ENCODE results near the gene PLA2G6. TPM values are rescaled to one million over a fixed set of nuclear protein-coding genes. Genes with fewer than 3 reads are reported as not detected.

Gene PLA2G6
- total RNA-seq, 2 donors from 2014 or later: 61.5 to 138 TPM

- no peaks in the 10 kb centered on the region for H3K9me3 ChIP-seq
- no peaks in the 10 kb centered on the region for H3K4me1 ChIP-seq (replicated peaks)
- peaks cover 0 to 5% of the 10 kb centered on the region in 2 donors for H3K36me3 ChIP-seq
- 94% methylated on average over 9 of the region's 9 CpGs for WGBS
- intact Hi-C loops (cut with DNase I): no loop called here
- no peak overlapping the region for H3K27ac ChIP-seq
- H3K27me3 ChIP-seq (replicated peaks; ENCODE audit: insufficient read depth): no peaks in the 10 kb centered on the region
- DNase-seq (ENCODE audit: low spot score): no peak
- no peak overlapping the region for H3K4me3 ChIP-seq
- TF ChIP-seq POLR2A (IDR thresholded peaks at IDR 0.05) (no peak), POLR2AphosphoS5 (IDR thresholded peaks at IDR 0.05) (no peak), CTCF (IDR thresholded peaks at IDR 0.05) (no peak)
Measured at GRCh38 chr22:38137876-38138687, 43.5 kb downstream of the PLA2G6 start.

DNA sequence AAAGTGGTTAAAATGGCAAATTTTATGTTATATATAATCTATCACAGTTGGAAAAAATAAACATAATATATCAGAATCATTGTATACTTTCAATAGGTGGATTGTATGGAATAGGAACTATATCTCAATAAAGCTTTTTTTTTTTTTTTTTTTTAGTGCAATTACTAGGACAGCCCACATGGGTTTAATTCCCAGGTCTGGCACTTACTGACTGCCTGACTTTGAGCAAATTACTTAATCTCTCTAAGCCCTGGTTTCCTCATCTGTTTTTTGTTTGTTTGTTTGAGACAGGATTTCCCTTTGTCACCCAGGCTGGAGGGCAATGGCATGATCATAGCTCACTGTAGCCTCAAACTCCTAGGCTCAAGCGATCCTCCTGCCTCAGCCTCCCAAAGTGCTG is 45.0 kb downstream of the PLA2G6 start:
- WGBS: 100% methylated on average over 1 of the region's 1 CpG
- DNase-seq (ENCODE audit: low spot score): no peak
- Histone ChIP-seq H3K27ac (no peak overlapping the region), H3K9me3 (no peaks in the 10 kb centered on the region), H3K4me1 (replicated peaks) (no peaks in the 10 kb centered on the region), H3K4me3 (no peak overlapping the region), H3K36me3 (no peaks in the 10 kb centered on the region), H3K27me3 (replicated peaks; ENCODE audit: insufficient read depth) (no peaks in the 10 kb centered on the region)
- intact Hi-C loops (cut with DNase I): no loop called here
- TF ChIP-seq POLR2A (IDR thresholded peaks at IDR 0.05): no peak
- no peak for TF ChIP-seq CTCF (IDR thresholded peaks at IDR 0.05)
- no peak for TF ChIP-seq POLR2AphosphoS5 (IDR thresholded peaks at IDR 0.05)

DNA sequence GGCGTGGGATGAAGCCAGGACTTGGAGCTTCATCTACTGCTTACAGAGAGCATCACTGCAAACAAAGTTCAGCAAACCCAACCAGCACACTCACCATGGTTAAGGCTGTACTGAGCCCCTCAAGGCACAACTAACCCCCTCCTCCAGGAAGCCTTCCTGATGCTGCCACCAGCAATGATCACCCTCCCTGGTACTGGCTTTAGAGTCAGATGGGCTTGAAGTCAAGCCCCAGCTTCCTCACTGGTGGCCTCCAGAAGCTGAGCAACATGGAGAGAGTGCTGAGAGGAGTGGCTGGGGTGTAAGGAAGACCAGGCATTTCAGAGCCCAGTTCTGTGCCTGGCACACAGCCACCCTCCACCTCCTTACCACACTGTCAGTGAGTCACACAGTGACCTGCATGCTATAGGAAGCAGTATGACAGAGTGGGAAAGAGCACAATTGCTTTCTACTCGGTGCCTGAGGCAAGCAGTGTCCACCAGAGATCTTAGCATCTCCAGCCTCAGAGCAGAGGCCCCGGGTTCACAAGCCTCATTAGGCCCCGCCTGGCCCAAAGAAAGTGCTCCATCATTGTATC is 46.4 kb downstream of the PLA2G6 start:
- intact Hi-C loops (cut with DNase I): no loop called here
- no peak for DNase-seq (ENCODE audit: low spot score)
- H3K27ac ChIP-seq: no peak overlapping the region
- H3K27me3 ChIP-seq (replicated peaks; ENCODE audit: insufficient read depth): no peaks in the 10 kb centered on the region
- no peaks in the 10 kb centered on the region for H3K36me3 ChIP-seq
- no peaks in the 10 kb centered on the region for H3K9me3 ChIP-seq
- H3K4me1 ChIP-seq (replicated peaks): no peaks in the 10 kb centered on the region
- TF ChIP-seq POLR2A (IDR thresholded peaks at IDR 0.05) (peak; percentile 17), CTCF (IDR thresholded peaks at IDR 0.05) (no peak), POLR2AphosphoS5 (IDR thresholded peaks at IDR 0.05) (no peak)
- WGBS: 82% methylated on average over 4 of the region's 4 CpGs
- no peak overlapping the region for H3K4me3 ChIP-seq

- TF ChIP-seq CTCF (IDR thresholded peaks at IDR 0.05) (no peak), POLR2AphosphoS5 (IDR thresholded peaks at IDR 0.05) (no peak), POLR2A (IDR thresholded peaks at IDR 0.05) (no peak)
- H3K27me3 ChIP-seq (replicated peaks; ENCODE audit: insufficient read depth): no peaks in the 10 kb centered on the region
- no peak overlapping the region for H3K27ac ChIP-seq
- intact Hi-C loops (cut with DNase I): no loop called here
- WGBS: 95% methylated on average over 4 of the region's 4 CpGs
- H3K4me1 ChIP-seq (replicated peaks): no peaks in the 10 kb centered on the region
- no peak overlapping the region for H3K4me3 ChIP-seq
- H3K36me3 ChIP-seq: no peaks in the 10 kb centered on the region
- DNase-seq (ENCODE audit: low spot score): no peak
- no peaks in the 10 kb centered on the region for H3K9me3 ChIP-seq
Measured at GRCh38 chr22:38133331-38133730, 48.3 kb downstream of the PLA2G6 start.

DNA sequence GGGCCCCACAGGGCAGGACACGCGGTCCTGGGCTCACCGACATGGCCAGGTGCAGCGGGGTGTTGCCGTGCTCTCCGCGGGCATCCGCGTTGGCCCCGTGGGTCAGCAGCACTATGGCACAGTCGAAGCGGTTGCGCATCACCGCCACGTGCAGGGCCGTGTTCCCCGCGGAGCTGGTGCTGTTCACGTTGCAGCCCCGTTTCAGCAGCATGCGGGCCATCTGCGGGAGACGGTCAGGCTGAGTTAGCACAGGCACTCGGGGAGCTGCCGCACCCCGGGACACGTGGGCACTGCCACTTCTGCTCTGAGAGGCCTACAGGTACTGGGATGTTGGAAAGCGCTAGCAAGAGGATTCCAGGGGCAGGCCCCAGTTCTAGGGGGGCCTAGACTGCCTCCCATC is 48.8 kb downstream of the PLA2G6 start:
- intact Hi-C loops (cut with DNase I): no loop called here
- WGBS: 92% methylated on average over 28 of the region's 28 CpGs
- H3K4me3 ChIP-seq: no peak overlapping the region
- H3K27ac ChIP-seq: no peak overlapping the region
- TF ChIP-seq POLR2AphosphoS5 (IDR thresholded peaks at IDR 0.05): no peak
- TF ChIP-seq POLR2A (IDR thresholded peaks at IDR 0.05): no peak
- TF ChIP-seq CTCF (IDR thresholded peaks at IDR 0.05): no peak
- no peaks in the 10 kb centered on the region for H3K4me1 ChIP-seq (replicated peaks)
- DNase-seq (ENCODE audit: low spot score): no peak
- H3K36me3 ChIP-seq: no peaks in the 10 kb centered on the region
- H3K9me3 ChIP-seq: no peaks in the 10 kb centered on the region
- H3K27me3 ChIP-seq (replicated peaks; ENCODE audit: insufficient read depth): no peaks in the 10 kb centered on the region

Data from prostate gland (tissue), 2 donors.